SIG-M5 (cell line): Measurements from ENCODE around the gene FARSB.

ENCODE experiments used
- DNase-seq: peaks from one replicate; lab custom pipeline; 2025; lab: John Stamatoyannopoulos, UW

FARSB gene

DNA sequence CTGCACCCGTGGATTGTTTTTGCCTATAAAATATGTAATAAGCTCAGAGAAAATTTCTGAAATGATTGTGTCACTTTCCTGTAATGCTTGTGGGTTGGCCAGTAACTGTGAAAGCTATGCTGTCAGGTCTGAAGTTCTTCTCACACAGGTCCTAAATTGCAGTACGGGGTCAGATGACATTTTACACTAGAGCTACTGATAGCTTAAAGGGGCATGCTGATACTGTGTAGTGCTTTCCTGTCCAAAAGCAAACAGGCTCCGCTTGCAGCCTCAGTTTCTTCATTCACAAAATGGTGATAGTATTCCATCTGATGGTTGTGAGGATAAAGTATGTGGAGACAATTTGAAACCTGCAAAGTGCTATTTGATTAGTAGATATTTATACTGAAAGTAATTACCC is 7.6 kb upstream of the FARSB start:
- DNase-seq: no peak

DNA sequence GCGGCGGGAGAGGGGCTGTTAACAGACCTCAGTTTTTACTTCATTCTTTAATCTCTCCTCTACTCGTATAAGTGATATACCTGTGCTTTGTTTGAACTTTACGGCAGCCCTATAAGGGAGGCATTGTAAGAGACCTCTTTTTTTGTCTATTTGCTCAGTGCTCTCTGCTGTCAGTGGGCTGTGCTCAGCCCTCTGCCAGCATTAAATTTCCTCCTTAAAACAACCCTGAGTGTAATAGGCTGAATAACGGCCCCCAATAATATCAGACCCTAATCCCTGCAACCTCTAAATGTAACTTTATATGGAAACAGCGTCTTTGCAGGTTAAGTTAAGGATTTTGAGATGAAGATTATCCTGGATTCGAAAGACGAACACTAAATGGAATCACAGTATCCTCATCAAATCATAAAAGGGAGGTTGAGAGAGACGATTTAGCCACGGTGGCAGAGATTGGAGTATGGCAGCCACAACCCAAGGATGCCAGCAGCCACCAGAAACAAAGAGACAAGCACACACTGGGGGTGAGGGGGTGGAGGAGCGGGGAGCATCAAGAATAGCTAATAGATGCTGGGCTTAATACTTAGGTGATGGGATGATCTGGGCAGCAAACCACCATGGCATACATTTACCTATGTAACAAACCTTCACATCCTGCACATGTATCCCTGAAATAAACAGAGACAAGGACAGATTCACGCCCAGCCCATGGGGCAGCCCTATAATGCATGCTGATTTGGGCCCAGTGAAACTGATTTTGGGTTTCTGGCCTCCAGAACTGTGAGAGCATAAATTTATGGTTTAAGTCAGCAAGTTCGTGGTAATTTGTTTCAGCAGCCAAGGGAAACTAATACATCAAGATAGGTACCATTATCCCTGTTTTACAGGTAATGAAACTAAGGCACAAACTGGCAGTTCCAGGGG is 894 bp upstream of the FARSB start:
- DNase-seq: no peak

- DNase-seq: no peak
Observed at GRCh38 chr2:222653280-222653679, 2.6 kb downstream of the FARSB start.

DNA sequence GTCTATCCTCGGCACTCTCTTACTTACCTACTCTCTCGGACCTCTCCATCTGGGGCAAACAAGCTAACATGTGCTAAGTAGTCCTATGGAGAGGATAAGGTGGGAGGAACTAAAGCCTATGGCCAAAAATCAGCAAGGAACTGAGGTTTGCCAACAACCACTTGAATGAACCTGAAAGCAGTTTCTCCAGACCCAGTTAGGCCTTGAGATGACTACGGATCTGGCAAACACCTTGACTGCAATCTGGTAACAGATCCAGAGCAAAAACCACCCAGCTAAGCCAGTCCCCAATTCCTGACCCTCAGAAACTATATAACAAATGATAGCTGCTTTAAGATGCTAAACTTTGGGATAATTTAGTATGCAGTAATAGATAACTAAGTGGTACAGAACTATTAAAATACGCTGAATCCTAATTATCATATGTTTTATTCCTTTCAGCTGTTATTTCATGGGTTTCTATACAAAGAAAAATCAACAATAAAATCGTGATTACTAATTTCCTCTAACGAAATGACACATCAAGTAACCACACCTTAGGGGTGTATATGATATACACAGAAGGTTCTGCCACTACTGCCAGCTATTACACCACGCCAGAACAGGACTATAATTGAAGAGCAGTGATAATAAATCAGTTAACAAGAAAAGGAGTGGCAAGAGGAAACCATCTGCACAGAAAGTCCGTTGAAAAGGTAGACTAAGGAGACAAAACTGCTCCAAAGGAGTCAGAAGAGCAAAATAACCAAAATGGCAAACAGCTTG is 3.2 kb downstream of the FARSB start:
- no peak for DNase-seq

- DNase-seq: no peak
Observed at GRCh38 chr2:222651718-222652418, 4.0 kb downstream of the FARSB start.

- no peak for DNase-seq
Observed at GRCh38 chr2:222649801-222650200, 6.1 kb downstream of the FARSB start.

DNA sequence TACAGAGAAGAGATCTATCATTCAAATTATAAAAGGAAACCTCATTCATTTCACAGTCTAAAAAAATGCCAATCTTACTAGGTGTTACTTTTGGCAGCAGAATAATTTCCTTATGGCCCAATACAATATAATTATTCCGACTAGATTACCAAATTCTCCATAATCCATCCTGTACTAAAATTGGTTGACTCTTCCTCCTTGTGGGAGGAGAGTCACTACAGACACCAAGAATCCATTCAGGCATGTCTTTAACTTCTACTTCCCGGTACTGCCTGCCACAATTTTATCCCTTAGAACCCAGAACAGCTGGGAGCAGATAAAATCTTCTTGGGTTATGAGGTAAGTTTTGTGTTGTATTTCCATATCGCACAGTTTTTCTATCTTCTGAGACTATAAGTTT is 9.9 kb downstream of the FARSB start:
- DNase-seq: no peak

GRCh38 chr2:222643134-222643533 is 12.8 kb downstream of the FARSB start:
- no peak for DNase-seq

DNA sequence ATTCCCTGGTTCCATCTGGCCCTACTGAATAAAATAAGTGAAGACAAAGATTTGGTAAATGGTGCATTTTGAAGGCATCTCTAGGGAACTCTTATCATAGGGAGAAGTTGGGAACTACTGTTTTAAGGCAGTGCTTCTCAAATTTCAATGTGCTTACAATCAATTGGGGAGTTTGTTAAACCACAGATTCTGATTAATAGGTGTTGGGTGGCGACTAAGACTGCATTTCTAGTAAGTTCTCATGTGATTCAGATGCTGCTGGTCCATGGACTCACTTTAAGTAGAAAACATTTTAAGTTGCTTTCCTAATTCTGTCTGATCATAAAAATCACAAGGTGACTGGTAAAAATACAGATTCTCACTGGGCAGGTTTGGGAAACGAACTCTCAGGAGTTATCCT is 14.6 kb downstream of the FARSB start:
- no peak for DNase-seq

GRCh38 chr2:222637067-222637466 is 18.8 kb downstream of the FARSB start:
- no peak for DNase-seq

DNA sequence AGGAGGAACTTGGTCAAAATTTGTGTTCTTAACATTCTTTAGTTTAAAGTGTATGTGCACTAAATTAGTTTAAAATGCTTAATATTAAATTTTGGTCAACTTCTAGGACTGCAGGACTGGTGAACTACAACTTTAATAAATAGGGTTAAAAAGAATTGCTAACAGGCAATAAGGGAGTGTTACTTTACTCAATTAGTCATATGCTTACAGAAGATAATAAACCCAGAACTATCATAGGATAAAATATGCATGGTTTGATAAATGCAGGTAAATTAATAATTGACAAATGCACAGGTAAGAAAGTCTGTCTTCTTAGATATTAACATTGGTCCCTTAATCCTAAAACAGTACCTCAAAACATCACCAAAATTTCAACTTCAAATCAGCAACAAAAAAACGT is 20.6 kb downstream of the FARSB start:
- no peak for DNase-seq

DNA sequence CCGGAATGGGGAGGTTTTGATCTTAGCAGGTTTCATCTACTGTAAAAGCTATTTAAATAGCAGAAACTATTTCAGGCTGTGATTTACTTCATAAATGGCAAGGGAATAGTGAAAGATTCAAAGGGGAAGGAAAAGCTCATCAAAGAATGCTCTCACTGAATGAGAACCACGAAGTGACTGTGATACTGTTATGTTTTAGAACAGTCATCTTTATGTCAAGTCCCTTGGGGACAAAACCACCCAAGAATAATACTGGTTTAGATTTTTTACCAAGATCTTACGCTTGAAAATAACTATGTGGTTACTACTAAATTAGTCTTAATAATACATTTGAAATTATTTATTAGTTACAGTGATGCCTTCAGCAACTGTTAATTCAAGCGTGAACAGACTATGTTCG is 28.1 kb downstream of the FARSB start:
- no peak for DNase-seq

DNA sequence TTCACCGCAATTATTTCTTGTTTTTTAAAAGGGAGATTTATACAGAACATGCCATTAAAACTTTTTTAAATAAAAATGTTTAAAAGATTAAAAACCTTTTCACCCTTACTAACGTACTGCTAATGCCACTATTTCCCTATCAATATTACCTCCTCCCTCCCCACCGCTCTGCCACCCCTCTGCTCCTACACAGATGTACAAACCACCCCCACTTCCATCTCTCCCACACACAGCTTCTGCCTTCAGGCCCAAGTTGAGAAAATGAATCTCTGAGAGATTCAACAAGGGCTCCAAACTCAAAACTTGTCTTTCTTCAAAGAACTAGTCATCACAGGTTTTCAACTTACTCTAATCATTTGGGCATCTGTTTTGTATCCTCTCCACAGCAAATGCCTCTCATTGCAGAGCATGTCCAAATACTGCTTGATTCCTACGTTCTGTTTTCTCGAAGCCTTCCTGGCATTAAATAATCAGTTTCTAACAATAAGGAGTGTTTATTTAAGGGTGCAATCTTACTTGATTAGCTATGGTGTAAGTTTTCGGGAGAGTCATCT is 32.1 kb downstream of the FARSB start:
- DNase-seq: no peak

- no peak for DNase-seq
Observed at GRCh38 chr2:222622910-222623309, 33.0 kb downstream of the FARSB start.

DNA sequence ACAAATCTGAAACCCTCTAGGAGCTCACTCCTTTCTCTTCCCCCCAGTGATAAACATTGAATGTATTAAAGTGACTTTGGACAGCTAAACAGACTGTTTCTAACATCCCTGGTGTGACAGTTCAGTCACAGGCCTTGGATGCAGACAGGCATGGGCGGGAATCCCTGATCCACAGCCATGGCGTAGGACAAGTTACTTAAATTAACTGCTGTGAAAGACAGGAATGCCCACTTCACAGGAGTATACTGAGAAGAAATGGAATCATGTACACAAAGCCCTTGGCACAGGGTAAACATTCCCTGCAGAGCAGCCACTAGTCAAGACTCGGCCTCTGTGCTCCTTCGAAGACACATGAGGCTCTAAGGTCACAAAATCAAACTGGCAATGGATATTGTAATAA is 34.0 kb downstream of the FARSB start:
- no peak for DNase-seq

DNA sequence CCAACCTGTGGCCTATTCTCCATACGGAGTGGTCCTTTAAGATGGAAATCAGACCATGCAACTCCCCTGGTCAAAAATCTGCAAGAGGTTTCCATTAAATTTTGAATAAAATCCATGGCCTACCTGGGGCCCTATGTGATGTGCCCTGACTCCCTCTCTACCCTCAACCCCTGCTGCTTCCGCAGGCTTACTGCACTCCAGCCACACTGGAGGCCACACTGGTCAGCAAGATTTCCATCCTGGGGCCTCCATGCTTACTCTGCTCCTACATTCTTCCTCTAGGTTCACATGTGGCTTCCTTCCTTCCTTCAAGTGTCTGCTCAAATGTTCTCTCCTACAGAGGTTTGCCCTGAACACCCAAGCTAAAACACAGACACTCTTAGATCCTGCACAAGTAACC is 40.6 kb downstream of the FARSB start:
- no peak for DNase-seq

DNA sequence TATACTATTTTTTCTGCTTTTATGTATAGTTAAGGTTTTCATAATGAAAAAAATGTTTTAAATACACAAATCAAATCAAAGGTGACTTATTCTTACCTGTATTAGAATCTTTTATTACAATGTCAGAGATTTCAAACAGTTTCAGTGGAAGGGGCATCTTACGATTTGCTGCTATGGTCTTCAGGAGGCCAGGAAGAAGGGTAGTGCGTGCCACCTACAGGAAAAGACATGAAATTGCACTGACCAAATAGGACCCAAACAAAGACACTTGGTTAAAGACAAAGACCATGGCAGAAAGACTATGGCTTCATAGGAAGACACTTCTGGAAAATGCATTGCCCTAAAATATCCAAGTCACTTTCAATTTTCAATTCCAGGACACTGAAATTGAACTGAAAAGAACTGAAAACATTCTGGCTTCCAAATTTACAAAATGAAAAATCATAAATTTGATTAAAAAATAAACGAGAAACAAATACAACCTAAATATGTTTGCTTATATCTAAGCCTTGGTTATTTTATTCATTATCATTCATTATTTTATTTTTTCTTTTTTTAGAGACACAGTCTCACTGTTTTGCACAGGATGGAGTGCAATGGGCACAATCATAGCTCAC is 42.1 kb downstream of the FARSB start:
- no peak for DNase-seq

GRCh38 chr2:222611684-222612083 is 44.2 kb downstream of the FARSB start:
- DNase-seq: no peak

GRCh38 chr2:222610746-222611145 is 45.1 kb downstream of the FARSB start:
- no peak for DNase-seq

DNA sequence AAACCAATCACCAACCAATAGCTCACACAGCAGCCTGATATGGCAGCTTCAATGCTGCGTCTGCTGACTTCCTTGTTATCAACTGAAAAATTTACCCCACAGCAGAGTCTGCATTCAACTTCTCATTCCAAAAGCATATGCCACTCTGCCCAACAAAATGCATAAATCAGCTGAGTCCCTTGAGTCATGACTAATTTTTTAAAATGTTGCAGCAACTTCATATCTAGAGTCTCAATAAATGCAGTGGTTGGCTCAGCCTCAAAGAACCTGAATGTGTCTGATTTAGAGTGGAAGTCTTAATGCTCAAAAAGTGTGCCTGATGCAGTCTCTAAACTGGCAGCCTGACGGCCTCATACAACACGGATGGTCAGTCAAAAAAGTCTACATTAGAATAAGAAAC is 46.5 kb downstream of the FARSB start:
- DNase-seq: no peak

DNA sequence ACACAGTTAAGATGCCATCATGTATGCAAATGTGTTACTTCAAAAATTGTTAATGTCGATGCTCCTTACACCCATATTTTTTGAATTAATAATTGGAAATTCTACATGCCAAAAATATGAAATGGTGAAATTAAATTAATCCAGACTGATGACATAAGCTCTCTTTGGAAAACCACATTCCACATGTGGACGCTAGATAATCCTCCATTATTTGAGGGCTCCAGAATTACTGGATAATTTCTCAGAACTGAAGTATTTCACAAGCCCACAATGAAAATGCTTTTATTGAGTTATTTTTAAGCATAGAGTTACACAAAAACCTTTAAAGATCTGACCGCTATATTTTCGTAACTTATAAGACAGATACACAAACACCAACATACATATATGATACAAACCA is 47.8 kb downstream of the FARSB start:
- no peak for DNase-seq

DNA sequence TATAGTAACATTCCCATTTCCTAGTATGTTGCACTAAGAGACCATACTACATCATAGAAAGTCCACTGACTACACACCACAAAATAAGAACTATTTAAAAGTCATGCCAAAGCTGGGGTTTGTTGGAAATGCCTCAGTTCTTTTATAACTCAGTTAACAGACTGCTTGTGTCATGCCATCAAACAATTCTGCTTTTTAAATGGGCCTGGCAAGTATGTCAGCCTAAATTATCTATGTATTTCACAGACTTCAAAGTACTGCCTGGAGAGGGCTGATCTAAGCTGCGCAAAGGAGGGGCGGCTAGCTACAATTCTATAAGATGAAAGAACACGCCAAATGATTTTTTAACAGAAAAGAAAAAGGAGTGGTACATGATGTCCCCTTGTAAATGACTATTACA is 49.6 kb downstream of the FARSB start:
- no peak for DNase-seq
